Right forelimb (tissue), 1 donor: ENCODE measurements around the gene CISD2.
"Not testable (repeated sequence)": the region's sequence is repeated elsewhere in the genome, so short reads cannot be mapped to it uniquely, and the experiment has no call there.

ENCODE experiments used
- DNase-seq: peaks from one replicate; pipeline ENCODE4 v3.0.0-alpha.2; 2018

CISD2 gene

GRCh38 chr4:102850370-102850769, 18.4 kb upstream of the CISD2 start:
- DNase-seq: no peak

GRCh38 chr4:102858828-102859464, 9.8 kb upstream of the CISD2 start:
- DNase-seq: no peak

DNA sequence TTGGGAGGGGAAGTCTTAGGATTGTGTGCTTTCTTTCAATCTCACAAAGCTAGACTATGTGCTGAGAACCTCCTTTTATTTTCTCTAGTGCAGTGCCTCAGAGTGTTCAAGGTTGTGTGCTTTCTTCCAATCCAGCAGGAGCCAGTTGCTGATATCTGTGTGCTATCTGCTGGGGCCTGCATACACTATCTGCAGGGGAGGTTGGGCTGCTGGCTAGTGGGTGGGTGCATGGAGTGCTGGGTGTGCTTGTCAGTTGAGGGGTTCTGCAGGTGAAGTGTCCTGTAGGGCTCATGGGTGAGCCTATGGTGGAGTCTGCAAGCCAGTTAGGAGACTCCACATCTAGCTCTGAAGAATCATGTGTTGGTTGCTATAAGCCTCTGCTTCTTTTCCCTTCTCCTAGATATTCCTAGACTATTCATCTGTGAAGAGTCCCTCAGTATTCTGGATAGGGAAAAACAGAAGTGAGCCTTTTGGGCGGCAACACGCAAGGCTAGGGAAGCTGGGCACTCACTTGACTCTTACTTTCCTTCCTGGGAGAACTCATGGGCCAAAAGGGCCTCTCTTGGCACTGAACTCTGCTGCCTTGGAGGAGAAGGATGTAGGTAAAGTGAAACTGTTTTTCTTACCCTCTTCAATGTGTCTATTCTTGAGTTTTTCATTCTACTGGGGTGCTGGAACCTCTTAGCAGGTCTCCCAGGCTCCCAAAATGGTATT, 8.0 kb upstream of the CISD2 start:
- DNase-seq: no peak

- no peak for DNase-seq
Observed at GRCh38 chr4:102862016-102862415, 6.8 kb upstream of the CISD2 start.

DNA sequence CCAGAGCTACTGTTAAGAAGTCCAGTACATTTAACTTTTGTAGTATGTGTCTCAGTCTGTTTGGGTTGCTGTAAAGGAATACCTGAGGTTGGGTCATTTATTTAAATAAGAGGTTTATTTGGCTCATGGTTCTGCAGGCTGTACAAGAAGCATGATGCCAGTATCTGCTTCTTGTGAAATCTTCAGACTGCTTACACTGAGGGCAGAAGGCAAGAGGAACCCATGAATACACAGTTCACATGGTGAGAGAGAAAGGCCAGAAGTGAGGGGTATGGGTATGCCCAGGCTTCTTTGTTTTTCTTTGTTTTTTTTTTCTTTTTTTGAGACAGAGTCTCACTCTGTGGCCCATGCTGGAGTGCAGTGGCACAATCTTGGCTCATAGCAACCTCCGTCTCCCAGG, 6.0 kb upstream of the CISD2 start:
- DNase-seq: no peak

- DNase-seq: not testable (repeated sequence)
Observed at GRCh38 chr4:102865327-102865726, 3.5 kb upstream of the CISD2 start.

GRCh38 chr4:102867278-102868152, 1.3 kb upstream of the CISD2 start:
- no peak for DNase-seq

- DNase-seq: no peak
Observed at GRCh38 chr4:102868153-102868780, 525 bp upstream of the CISD2 start.

DNA sequence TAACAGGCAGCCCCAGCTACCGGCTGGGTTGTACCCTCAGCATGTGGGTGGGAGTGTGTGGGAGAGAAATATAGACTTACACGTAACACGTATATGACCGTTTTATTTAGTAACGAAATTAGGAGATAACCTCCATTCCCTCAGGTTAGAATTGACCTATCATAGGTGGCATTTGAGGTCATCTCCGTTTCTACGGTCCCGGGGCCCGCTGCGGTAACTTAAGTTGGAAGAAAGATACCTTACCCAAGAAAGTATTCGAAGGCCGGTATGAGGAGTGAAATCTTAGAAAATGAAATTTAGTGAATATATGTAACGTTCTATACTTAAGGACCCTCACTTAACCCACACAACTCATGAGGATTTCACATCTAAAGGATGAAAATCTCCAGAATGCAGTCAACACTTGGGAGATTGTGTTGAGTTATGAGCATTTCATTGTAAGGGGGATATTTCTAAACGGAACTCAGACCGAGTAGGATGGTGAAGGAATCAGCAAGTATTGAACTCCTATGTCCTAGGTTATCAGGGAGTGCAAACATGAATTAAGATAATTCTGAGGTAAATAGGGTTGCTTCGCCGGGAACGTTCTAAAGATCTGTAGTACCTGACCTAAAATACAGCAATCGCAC, 891 bp downstream of the CISD2 start:
- no peak for DNase-seq

- no peak for DNase-seq
Observed at GRCh38 chr4:102871772-102872171, 3.0 kb downstream of the CISD2 start.

DNA sequence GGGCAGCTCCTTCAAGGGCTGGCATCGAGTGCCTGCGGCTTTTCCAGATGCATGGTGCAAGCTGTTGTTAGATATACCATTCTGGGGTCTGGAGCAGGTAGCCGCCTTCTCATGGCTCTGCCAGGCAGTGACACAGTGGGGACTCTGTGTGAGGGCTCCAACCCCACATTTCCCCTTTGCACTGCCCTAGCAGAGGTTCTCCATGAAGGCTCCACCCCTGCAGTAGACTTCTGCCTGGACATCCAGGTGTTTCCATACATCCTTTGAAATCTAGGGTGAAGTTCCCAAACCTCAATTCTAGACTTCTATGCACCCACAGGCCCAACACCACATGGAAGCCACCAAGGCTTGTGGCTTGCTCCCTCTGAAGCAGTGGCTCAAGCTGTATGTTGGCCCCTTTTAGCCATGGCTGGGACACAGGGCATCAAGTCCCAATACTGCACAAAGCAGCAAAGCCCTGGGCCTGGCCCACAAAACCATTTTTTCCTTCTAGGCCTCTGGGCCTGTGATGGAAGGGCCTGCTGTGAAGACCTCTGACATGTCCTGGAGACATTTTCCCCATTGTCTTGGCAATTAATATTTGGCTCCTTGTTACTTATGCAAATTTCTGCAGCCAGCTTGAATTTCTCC, 8.8 kb downstream of the CISD2 start:
- not testable (repeated sequence) for DNase-seq

DNA sequence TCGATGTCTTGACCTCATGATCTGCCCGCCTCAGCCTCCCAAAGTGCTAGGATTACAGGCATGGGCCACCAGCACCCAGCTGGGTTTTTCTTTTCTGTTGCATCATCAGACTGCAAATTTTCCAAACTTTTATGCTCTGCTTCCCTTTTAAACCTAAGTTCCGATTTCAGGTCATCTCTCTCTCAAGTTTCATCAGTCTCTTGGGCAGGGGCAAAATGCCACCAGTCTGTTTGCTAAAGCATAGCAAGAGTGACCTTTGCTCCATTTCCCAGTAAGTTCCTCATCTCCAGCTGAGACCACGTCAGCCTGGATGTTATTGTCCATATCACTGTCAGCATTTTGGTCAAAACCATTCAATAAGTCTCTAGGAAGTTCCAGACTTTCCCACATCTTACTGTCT, 9.6 kb downstream of the CISD2 start:
- not testable (repeated sequence) for DNase-seq

DNA sequence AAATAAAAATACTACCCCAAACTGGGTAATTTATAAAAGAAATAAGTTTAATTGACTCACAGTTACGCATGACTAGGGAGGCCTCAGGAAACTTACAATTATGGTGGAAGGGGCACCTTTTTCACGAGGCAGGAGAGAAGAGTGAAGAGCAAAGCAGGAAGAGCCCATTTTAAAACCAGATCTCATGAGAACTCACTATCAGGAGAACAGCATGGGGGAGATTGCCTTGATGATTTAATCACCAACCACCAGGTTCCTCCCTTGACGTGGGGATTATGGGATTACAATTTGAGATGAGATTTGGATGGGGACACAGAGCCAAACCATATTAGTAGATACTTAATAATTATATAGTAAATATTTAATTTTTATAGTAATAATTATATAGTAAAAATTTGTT, 10.1 kb downstream of the CISD2 start:
- DNase-seq: no peak

- DNase-seq: no peak
Observed at GRCh38 chr4:102881343-102881742, 12.6 kb downstream of the CISD2 start.

DNA sequence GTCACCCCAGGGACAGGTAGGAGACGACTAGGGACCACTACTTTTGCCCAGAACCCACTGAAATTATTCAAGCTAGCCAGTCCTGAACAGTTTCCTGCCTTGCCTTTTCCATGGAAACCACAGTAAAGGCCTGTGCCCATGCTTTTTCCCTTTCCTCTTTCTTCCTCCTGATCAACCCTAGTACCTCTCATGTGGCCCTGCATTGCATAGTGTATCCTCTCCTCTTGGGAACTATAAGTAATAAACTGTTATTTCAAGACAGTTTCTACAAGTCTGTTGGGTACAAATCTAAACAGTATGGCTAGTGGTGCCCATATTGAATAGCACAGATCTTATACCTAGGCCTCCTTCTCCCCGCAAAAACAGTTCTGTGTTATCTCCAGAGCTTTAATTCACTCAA, 14.5 kb downstream of the CISD2 start:
- DNase-seq: no peak

GRCh38 chr4:102888570-102888969, 19.8 kb downstream of the CISD2 start:
- not testable (repeated sequence) for DNase-seq

DNA sequence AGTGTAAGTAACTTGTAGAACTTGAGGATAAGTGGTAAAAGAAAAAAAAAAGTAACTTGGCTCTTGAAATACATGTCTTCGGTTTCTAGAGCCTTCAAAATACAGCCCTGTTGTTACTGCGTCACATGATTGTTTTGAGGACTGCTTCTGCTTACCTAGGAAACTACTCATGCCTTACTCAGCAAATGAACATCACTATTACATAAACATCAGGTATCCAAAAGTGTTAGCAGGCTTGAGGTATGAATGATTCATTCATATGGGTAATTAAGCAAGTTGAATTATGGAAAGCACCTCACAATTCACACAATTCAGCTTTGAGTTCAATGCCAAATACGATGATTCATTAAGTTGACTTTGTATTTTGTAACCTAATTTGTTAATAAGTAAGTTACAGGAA, 21.1 kb downstream of the CISD2 start:
- not testable (repeated sequence) for DNase-seq

- not testable (repeated sequence) for DNase-seq
Observed at GRCh38 chr4:102896547-102896946, 27.8 kb downstream of the CISD2 start.

- not testable (repeated sequence) for DNase-seq
Observed at GRCh38 chr4:102897610-102898009, 28.8 kb downstream of the CISD2 start.

- no peak for DNase-seq
Observed at GRCh38 chr4:102901804-102902203, 33.0 kb downstream of the CISD2 start.

- DNase-seq: no peak
Observed at GRCh38 chr4:102918859-102919258, 50.1 kb downstream of the CISD2 start.

DNA sequence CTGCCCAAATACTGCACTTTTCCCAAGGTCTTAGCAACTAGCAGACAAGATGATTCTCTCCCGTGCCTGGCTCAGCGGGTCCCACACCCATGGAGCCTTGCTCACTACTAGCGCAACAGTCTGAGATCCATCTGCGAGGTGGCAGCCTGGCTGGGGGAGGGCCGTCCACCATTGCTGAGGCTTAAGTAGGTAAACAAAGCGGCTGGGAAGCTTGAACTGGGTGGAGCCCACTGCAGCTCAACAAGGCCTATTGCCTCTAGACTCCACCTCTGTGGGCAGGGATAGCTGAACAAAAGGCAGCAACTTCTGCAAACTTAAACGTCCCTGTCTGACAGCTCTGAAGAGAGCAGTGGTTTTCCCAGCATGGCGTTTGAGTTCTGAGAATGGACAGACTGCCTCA, 50.9 kb downstream of the CISD2 start:
- DNase-seq: not testable (repeated sequence)
